Endothelial cell of coronary artery (primary cell): ENCODE data around the gene ASCL1. TPM values are rescaled to one million over a fixed set of nuclear protein-coding genes. Genes with fewer than 3 reads are reported as not detected.

ENCODE experiments used
- total RNA-seq: library from RNA; depleted of rRNA; stranded (reverse); fragments of >200 nt; gene quantifications from 2 replicates; pipeline ENCODE4 v1.2.3, GENCODE V29; 2014

The ASCL1 gene
- not detected in 2 replicates for total RNA-seq

DNA sequence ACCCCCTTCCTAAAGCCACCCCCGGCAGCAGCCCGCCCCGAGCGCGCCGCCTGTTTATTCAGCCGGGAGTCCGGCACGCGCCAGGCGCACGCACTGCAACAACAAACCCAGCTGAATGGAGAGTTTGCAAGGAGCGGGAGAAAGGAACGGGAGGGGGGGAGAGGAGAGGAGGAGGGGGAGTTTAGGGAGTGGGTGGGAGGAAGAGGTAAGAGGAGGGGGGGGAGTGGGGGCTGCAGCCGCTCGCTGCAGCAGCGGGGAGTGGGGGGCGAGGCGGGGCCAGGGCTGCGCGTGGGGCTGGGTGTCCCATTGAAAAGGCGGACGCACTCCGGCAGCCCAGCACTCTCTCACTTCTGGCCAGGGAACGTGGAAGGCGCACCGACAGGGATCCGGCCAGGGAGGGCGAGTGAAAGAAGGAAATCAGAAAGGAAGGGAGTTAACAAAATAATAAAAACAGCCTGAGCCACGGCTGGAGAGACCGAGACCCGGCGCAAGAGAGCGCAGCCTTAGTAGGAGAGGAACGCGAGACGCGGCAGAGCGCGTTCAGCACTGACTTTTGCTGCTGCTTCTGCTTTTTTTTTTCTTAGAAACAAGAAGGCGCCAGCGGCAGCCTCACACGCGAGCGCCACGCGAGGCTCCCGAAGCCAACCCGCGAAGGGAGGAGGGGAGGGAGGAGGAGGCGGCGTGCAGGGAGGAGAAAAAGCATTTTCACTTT is at the start of gene ASCL1:
Gene ASCL1, plus strand, starts transcription at position 336 of the 712 bp plus-strand sequence. CDS start 571 bp downstream, outside the sequence.

DNA sequence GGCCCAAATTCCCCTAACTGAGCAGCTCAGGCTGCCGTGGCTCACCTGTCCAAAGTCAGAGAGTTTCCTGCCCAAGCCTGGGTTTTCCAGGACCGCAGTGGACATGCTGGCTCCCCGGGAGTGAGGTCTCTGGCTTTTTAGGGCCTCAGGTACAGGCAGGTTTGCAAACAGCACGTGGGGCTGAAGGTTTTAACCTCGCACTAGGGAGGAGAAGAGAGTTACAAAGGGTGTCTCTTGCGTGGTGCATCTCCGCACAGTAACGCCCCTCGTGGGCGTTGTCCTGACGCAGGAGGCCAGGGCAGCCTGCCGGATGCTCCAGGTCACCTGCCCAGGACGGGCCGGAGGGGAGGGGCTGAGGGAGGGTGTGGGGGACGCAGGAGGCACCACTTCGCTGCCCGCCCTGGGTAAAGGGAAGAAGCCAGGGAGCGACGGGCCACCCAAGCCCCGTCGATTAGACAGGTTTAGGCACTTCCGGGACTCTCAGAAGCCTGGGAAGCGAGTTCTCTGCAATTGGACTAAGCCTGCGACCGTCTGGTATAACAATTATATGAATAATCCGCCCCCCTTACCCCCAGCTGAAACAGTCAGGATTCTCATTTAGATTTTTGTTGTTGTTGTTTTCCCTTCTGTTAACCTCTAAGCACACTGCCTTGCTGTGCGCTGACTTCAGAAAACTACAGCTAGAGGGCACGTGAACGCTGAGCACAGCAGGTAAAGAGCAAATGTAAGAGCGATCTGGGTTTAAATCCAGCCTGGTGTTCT is 40.3 kb upstream of the ASCL1 start, which contains the start of gene PAH:
Gene PAH, minus strand, starts transcription at position 219 of the 762 bp plus-strand sequence. Its CDS starts 114 bp downstream, at position 105.

Other genes with a start within 250 kb of the ASCL1 start
- not detected in 2 replicates for gene PAH, start 40.4 kb upstream of the ASCL1 start, total RNA-seq